GM12892 (cell line): ENCODE results near the gene ARID3C.

Experiments used
- DNase-seq: peaks from one replicate; pipeline ENCODE4 v3.0.0; 2011; ENCODE audit not compliant: insufficient read length
- FAIRE-seq: peaks from 2 replicates; lab custom pipeline; 2011; peaks lifted over from hg19 to GRCh38; lab: Jason Lieb, UNC
- POLR2A ChIP-seq: IDR thresholded peaks from 2 replicates; pipeline ENCODE4 v1.6.1; 2011; ENCODE audit warnings: low read depth, low read length, control low read depth
- POLR2AphosphoS5 ChIP-seq: IDR thresholded peaks from 2 replicates; pipeline ENCODE4 v1.6.1; 2011; ENCODE audit warnings: low read depth, low read length, control low read depth
- TAF1 ChIP-seq: IDR thresholded peaks from 2 replicates; pipeline ENCODE4 v1.6.1; 2011; ENCODE audit warnings: low read depth, mild to moderate bottlenecking, control low read depth, low read length, borderline replicate concordance

ARID3C gene

DNA sequence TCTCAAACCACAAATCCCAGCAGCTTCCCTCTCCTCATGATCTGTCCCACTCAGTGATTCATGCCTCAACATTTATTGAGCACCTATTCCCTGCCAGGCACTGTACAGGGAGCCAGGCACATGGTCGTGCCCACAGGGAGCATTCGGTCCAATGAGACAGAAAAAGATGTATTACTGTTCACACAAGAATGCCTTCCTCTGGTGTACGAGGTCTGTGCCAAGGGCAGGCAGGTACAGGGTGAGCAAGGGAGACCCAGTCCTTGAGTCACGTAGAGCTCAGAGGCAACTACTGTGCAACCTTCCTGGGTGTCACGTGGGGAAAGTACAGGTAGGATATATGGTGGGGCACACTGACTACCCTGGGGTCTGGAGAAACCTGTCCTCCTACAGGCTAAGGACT, 43.9 kb downstream of the ARID3C start:
- FAIRE-seq = no peak
- no peak for TF ChIP-seq POLR2A
- no peak for TF ChIP-seq TAF1
- TF ChIP-seq POLR2AphosphoS5 = no peak
- DNase-seq = no peak

DNA sequence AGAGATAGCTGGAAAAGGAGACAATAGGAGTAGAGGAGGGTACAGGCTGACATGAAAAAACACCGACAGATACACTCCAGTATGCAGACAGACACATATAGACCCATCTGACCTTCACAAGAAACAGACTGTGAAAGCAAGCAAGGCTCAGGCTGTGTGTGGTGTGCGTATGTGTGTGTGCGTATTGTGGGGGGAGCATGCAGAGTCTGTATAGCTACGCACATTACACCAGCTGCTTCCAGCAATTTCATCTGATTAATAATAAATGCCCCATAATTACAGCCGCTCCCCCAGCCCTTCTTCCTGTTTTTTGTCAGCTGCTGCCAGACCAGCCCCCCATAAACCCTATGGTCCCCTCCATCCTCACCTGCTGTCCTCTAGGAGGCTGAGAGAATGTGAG, 46.1 kb downstream of the ARID3C start:
- TF ChIP-seq POLR2A (no peak), TAF1 (no peak), POLR2AphosphoS5 (no peak)
- FAIRE-seq (no peak), DNase-seq (no peak)

DNA sequence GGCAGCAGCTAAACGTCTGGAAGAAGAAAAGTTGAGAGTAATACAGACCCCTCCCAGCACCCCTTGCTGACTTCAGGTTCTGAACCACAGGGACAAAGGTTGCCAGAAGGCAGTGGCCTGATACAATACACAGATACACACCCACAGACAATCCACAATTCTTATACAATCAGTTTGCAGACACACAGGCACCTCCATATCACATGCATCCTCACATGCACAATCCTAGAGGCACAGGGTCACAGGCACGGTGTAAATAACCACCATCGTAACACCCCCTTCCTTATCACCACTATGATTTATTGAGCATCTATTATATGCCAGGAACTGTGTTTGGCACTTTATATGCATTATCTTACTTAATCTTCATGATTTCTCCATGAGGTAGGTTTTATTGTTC, 47.5 kb downstream of the ARID3C start:
- FAIRE-seq (no peak), DNase-seq (no peak)
- TF ChIP-seq POLR2A (no peak), TAF1 (no peak), POLR2AphosphoS5 (no peak)

DNA sequence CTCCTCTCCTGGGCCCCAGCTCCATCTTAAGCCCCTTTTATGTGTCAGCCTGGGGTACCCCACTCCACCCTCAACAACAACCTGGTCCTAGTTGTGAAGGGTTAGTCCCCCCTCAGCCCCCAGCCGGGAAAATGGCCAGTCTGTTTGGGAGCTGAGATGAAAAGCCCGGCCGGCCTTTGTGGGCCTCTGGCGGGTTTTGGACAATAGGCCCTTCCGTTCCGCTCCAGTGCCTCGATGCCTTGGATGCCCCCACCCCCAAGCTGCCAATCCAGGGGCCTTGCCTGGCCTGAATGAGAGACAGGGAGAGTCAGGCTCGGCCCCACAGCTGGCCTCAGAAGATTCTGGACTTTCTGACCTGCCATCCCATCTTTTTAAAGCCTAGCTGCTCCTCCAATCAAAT, 48.5 kb downstream of the ARID3C start:
- DNase-seq (no peak), FAIRE-seq (no peak)

DNA sequence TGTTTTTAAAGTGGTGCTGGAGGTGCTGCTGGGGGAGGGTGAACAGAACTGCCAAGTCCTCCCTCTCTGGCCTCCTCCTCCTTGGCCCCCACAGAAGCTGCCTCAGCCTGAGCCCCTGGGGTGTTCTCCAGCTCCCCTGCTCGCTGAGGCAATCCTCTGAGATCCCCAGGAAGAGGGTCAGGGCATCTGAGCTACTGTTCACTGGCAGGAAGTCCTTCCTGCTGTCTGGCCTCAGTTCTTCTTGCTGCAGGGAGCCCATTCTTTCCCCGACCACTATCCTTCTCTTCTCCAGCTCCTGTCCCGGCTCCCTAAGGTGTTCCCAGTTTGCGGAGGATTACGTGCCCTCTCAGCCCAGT, 49.1 kb downstream of the ARID3C start:
- FAIRE-seq (no peak), DNase-seq (no peak)
- TF ChIP-seq POLR2A (no peak), POLR2AphosphoS5 (no peak), TAF1 (no peak)

More for the DNA sequence above, 48.5 kb downstream of the ARID3C start:
- no peak for TF ChIP-seq POLR2A
- TF ChIP-seq POLR2AphosphoS5 = no peak
- TF ChIP-seq TAF1 = no peak

DNA sequence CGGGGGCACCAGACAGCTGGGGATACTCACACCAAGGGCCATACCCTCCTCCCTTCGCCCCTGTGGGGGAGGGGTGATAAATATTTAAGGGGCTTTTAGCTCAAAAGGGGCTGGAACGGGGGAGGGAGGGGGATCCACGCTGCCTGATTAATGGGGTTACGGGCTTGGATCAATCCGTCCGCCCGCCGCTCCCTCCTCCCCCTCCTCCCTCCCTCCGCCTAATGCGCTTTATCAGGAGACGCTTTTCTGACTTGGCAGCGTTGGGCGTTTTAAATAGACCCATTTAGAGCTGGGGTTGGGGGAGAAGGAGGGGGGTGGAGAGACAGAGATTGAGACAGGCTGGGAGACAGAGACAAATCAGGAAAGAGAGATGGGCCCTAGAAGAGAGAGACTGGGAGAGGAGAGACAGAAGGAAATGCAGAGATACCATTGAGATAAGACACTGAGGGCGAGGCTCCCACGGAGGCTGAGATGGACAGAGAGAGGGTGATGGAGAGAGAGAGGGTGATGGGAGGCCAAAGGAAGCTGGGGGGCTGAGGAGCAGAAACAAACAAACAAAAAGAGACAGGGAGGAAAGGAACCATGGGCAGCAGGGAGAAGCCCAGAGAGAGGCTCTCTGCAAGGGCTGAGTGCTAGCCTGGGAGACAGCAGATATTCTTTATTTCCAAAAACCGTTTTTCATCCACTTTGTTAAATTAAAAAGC, 49.6 kb downstream of the ARID3C start:
- no peak for DNase-seq
- no peak for FAIRE-seq
- TF ChIP-seq TAF1 (no peak), POLR2A (no peak), POLR2AphosphoS5 (no peak)

DNA sequence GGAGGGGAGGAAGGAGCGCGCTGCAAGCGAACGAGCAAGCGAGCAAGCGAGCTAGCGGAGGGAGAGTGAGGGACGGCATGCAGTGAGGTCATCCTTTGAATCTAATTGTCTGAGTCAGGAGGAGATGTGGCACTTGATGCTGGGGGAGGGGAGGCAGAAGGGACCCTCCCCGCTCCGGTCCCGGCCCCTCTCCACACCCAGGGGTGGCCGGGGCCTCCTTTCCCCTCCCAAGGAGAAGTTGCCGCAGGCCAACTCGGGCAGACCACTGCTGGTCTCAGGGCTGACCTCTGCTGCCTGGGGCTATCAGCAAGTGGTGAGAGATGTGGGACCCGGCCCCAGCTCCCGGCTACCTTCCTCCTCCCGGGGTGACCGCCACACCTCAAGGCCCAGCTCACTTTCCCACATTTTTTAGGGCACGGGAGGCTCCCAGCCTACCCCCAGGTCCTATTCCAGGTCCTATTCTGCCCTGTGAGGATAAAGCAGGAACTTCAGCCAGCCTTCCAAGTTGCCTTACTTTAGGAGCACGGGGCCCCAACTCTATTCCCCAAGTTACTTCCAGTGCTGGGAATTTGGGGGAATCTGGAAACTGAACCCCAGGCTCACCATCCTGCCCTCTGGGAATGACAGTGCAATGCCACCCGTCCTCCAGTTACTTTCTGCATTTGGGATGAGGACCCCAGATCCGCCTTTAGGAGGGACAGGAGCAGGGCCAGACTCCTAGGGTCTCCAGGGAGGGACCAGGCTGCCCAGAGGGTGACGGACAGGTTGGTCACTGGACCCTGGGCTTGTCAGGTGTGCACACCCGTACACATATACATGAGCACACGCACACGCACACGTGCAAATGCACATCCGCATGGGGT, 50.4 kb downstream of the ARID3C start:
- FAIRE-seq = no peak
- TF ChIP-seq TAF1 = no peak
- TF ChIP-seq POLR2A = no peak
- TF ChIP-seq POLR2AphosphoS5 = no peak
- no peak for DNase-seq

DNA sequence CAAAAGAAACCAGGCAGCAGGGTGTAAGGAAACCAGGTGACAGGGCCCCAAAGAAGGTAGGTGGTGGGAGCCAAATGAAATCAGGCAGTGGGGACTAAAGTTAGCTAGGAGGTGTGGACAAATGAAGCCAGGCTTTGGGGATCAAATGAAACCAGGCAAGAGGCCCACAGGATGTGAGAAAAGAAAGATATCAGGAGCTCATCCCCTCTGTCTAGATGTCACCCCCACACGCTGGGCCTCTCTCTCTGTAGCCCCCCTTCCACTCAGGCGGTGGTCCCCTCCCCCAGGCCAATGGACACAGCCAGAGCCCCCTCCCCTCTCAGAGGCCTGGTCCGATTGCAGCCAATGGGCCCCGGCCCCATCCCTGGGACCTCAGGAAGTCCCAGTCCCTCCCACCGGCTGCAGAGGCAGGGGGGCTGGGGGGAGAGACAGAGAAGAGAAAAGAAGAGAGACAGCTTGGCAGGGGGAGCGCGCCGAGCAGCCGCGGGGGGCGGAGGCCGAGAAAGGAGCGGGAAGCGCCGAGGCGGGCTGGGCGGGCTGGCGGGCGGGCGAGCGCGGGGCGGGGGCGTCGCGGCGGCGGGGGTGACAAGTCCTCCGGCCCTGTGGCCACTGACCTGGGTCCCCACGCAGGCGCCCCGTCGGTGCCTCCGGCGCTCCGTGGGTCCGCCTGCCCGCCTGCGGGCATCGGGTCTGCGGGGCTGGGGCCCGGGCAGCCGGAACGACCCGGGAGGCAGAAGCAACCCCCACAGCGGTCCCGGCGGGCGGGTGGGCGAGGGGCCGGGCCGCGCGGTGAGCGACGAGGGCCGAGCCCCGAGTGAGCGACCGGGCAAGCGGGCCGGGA, 51.2 kb downstream of the ARID3C start:
- DNase-seq = no peak
- no peak for FAIRE-seq
- no peak for TF ChIP-seq POLR2AphosphoS5
- TF ChIP-seq POLR2A = no peak
- no peak for TF ChIP-seq TAF1

DNA sequence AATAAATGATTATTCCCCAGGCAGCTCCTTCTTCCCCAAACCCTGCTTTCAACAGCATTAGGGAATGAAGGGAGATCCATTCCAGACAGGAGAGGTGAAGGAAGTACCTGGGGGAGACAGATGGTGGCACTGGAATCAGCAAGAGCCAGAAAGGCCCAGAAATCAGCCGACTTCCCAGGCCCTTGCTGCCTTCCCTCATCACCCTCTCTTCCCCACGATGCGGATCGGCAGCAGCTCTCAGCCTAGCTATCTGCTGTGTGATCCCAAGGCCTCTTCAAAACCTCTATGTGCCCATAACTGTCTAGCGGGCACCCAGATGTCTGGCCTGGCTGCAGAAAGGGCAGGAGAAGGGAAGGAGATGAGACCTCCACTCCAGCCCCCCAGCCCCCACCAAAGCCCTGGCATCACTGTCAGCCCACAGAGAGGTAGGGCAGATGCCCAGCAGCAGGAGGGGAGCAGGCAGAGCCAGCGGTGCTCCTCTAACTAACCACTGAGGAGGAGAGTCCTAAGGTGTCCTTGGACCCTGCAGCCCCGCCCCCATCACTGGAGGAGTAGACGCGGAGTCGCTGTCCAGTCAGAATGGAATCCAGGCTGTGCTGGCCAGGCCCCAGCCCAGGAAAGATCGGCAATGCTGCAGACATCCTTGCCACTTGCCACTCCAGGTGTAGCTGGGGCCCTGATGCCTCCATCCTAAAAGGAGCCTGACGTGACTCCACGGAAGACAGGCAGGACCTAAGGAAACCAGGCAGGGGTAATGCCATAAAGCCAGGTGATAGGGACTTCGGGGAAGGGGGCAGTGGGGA, 52.1 kb downstream of the ARID3C start:
- TF ChIP-seq TAF1 (no peak), POLR2AphosphoS5 (no peak), POLR2A (no peak)
- DNase-seq = no peak
- FAIRE-seq = no peak

DNA sequence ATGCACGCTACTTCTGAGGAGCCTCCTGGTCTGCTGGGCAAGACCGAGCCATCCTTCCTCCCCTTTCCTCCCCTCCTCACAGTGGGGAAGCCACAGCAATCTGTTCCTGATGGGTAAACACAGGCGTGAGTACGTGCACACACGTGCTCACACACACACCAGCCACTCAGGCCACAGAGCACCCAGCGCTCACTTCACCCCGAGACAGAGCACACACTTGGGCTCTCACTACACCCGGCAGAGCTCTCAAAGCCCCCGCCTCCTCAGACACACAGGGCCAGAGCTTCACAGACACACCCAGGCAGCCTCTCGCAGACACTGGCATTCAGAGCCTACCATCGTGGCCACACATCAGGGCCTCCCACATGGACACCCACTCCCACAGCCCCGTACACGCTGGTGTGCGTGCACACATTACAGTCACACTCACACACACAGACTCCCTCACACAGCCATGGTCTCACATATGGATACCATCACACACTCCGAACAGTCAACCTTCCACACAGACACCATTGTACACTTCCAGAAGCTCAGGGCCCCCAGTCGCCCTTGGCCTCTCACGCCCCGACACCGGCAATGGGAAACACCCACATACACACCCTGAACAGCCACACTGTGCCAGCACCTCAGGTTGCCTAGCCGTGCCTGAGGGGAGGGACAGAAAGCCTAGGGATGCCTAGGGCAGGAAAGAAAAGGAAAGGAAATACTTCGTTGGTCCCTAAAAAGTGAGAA, 52.8 kb downstream of the ARID3C start:
- TF ChIP-seq TAF1 (no peak), POLR2AphosphoS5 (no peak), POLR2A (no peak)
- no peak for DNase-seq
- no peak for FAIRE-seq

DNA sequence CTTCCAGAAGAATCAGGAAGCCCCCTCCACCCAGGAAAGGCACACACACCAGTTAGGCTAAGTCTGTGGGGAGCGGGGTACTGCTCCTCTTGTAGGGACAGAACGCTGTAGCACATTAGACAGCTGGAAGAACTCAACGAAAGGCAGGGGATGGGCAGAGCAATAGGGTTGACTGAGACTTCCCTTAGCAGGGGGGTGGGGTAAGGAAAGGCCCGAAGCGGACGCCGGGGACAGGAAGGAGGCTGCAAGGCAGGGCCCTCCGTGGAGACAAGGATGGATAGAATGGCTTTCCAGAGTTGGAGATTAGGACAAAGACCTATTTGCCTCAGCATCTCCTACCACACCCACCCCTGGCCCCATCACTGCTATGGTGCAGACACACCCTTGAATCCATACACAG, 53.6 kb downstream of the ARID3C start:
- DNase-seq (no peak), FAIRE-seq (no peak)
- TF ChIP-seq POLR2A = no peak
- no peak for TF ChIP-seq TAF1

DNA sequence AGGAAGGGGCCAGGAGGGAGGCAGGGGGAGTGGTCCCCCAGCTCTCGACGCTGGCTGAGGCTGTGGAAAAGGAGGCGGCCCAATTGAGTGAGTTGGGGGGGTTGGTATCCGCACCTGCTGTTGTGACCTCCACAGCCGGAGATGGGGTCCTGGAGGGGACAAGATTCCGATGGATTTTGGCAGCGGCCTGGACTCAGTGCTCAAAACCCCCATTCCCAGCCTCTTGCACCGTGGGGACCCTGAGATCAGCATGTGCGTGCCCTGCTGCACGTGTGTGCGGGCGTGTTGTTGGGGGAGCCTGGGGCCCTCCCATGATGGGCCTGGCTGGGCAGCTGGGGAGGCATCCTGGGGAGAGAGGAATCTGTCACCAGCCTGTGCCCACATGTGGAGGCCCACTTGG, 54.3 kb downstream of the ARID3C start:
- no peak for DNase-seq
- no peak for TF ChIP-seq POLR2AphosphoS5
- no peak for TF ChIP-seq POLR2A
- no peak for TF ChIP-seq TAF1
- no peak for FAIRE-seq
